Measurements from ENCODE around the gene MYO3A.
"Not testable (repeated sequence)": the region's sequence is repeated elsewhere in the genome, so short reads cannot be mapped to it uniquely, and the experiment has no call there.

Gene MYO3A

GRCh38 chr10:25966844-25967243 lies 32.8 kb downstream of the MYO3A start:
- H3K27ac ChIP-seq: no peak overlapping the region
- no peak for DNase-seq (ENCODE audit: low read depth, low spot score)

DNA sequence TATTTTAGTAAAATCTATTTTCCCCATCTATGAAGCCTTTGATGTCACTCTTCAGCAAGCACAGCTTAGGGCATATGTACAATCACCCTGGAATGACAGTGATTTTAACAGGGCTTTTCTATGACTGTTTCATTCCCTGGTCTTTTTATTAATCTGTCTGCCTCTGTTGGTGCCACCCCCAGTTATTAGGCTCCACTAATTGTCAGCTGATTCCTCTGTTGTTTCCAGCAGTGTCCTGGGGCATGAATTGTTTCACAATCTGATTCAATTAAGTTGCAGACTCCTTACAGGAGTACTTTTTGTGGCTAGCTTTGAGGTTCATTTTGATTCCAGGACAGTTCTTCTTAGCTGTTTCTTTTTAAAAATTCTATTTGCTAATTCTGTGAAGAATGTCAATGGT lies 38.6 kb downstream of the MYO3A start:
- no peak overlapping the region for H3K27ac ChIP-seq
- DNase-seq (ENCODE audit: low read depth, low spot score): no peak

DNA sequence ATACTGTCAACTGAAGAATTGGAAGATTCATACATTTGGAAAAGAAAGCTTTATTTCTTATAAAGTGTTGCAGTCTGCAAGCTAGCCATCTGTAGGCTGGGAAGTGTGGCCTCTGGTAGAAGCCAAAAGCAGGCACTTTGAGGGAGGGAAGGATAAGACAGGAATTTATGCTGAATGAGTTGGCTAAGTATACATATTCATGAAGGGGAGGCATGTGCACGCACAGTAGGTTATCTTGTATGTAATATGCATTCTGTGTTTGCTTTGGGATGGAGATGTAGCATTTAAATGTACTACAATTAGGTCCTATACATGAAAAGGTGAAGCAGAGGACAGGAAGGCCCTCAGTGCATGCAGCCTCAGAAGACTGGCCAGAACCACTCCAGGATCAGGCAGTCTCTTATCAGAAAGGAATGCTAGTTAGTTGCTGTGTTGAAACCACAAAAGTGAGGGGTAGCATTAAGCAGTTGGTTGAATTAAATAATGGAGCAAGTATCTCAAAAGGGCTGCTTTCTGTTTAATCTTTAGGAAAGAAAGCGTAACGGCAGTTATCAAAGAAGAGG lies 40.9 kb downstream of the MYO3A start:
- no peak for DNase-seq (ENCODE audit: low read depth, low spot score)
- no peak overlapping the region for H3K27ac ChIP-seq

GRCh38 chr10:25978771-25979170 lies 44.7 kb downstream of the MYO3A start:
- no peak for DNase-seq (ENCODE audit: low read depth, low spot score)
- no peak overlapping the region for H3K27ac ChIP-seq

DNA sequence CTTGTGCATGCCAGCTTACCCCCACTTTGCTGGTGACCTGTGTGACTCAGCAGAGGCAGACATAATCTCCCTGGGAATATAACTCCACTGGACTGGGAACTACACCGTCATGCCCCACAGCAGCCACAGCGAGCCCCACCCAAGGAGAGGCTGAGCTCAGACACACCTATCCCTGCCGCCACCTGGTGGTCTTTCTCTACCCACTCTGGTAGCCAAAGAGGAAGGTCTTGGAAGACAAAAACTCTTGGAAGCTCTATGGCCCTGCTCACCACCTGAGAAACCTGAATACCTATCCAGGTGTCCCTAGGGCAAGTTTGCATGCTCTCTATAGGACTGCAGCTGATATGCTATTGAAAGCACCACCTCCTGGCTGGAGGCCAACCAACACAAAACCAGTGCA lies 48.1 kb downstream of the MYO3A start:
- no peak for DNase-seq (ENCODE audit: low read depth, low spot score)
- H3K27ac ChIP-seq: no peak overlapping the region

- no peak overlapping the region for H3K27ac ChIP-seq
- no peak for DNase-seq (ENCODE audit: low read depth, low spot score)
These were observed 54.6 kb downstream of the MYO3A start for GRCh38 chr10:25988583-25988982.

DNA sequence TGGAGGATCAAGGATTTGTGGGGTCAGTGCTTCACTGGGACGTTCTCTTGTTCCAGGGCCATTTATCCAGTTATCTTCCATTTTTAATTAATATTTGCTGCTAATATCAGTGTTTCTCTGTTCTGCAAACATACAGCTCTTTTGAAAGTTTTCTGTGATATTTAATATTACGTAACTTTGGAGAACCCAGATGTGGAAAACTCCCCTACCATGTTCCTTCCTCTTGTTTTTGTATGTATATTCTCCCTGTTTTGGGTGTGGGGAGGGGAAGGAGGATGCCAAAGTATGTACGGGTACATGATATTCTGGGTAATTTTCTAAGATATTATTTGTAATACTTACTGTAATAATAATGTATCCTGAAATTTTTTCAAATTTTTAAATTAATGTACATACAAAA lies 55.9 kb downstream of the MYO3A start:
- DNase-seq (ENCODE audit: low read depth, low spot score): no peak

DNA sequence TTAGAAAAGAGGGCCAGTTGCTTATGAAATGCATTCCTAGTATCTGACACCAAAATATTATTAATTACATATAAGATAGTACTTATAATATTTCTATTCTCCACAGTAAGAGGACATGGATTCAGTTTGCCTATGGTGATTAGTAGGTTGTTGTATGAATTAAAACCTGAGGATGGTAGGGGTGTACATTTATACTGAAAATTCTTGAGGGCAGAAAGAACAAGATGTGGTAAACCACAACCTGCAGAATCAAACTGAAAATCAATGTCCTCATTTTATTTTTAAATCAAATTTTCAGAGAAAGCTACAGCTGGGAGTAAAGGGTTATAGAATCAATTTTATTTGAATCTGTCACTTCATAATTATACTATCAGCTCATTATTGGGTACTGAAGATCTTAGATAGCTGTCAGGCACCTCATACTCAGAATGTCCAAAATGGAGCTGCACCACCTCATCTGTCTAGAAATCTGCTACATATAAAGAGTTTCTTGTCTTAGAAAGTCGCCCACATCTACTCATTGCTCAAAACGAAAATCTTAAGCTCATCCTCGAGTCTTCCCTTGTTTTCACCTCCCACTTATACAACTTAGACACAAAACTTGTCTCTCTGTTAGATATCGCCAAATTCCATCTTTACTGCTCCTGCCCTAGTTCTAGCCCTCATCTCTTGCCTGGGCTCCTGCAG lies 65.4 kb downstream of the MYO3A start:
- DNase-seq (ENCODE audit: low read depth, low spot score): no peak
- no peak overlapping the region for H3K27ac ChIP-seq

More for the DNA sequence above, 55.9 kb downstream of the MYO3A start:
- H3K27ac ChIP-seq: no peak overlapping the region

GRCh38 chr10:26000971-26001370 lies 66.9 kb downstream of the MYO3A start:
- H3K27ac ChIP-seq: no peak overlapping the region
- no peak for DNase-seq (ENCODE audit: low read depth, low spot score)

DNA sequence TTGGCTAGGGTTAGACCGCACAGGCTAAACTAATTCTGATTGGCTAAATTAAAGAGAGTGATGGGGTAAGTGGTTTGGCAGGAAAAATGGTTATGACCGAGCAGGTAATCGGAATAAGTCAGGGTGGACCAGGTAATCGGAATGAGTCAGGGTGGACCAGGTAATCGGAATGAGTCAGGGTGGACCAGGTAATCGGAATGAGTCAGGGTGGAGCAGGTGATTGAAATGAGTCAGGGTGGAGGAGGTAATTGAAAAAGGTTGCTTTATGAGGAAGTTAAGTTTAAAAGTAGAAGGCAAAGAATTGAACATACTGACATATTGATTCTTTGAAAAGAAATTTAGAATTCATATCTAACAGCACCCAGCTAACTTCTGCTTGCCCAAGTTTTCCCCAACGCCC lies 68.4 kb downstream of the MYO3A start:
- not testable (repeated sequence) for H3K27ac ChIP-seq; DNase-seq (ENCODE audit: low read depth, low spot score)

DNA sequence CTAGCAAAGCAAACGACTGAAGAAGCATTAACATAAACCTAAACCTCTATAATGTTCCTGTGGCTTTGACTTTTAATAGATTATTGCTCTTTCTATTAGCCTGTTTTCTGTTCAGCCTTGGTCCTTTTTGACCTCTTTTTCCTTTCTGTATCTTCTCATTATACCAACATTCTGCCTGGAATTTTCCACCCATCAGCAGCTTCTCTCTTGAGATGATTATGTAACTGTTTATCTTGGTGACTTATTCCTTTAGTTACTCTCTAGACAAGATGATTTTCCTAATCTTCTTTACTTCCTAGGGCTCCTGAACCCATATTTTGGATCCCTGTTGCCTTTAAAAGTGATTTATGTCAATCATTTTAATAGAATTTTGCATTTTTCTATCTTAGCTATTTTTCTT lies 81.1 kb downstream of the MYO3A start:
- no peak overlapping the region for H3K27ac ChIP-seq
- DNase-seq (ENCODE audit: low read depth, low spot score): no peak

DNA sequence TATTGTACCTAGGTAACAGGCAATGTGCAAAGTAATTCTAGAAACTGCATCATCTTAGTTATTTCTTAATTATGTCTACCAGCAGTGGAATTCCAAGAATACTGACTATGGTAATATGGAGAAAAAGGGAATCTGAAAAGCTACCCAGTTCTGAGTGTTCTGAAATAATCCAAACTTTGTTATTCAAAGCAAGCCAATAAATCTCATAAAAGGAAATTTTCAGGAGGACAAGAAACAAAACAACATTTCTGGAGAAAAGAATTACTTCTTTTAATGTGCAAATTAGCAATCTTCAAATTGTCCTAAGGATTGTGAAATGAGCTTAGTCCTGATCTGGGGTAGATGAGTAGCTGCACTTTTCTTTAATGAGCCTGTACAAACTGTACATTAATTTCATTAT lies 88.8 kb downstream of the MYO3A start:
- no peak for DNase-seq (ENCODE audit: low read depth, low spot score)

GRCh38 chr10:26024303-26024702 lies 90.3 kb downstream of the MYO3A start:
- no peak overlapping the region for H3K27ac ChIP-seq
- no peak for DNase-seq (ENCODE audit: low read depth, low spot score)

More for the DNA sequence above, 88.8 kb downstream of the MYO3A start:
- no peak overlapping the region for H3K27ac ChIP-seq

GRCh38 chr10:26025523-26025922 lies 91.5 kb downstream of the MYO3A start:
- H3K27ac ChIP-seq: no peak overlapping the region
- no peak for DNase-seq (ENCODE audit: low read depth, low spot score)

DNA sequence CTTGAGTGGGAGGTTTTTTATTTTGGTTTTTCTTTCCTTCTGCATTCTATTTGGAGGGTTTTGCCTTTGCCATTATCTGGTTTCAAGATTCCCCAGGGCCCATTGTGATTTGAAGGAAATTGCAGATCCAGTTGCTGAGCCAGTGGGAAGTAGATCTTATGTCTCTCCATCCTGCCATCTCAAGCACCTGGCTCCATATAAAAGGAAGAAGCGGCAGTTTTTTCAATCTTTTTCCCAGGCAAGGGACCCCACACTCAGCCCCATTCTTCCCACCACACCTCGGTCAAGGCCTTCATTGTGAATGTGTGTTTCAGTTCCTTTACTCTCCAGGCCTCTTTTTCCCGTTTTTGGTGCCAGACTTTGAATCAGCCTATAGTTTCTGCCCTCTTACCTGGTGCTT lies 95.8 kb downstream of the MYO3A start:
- no peak overlapping the region for H3K27ac ChIP-seq

DNA sequence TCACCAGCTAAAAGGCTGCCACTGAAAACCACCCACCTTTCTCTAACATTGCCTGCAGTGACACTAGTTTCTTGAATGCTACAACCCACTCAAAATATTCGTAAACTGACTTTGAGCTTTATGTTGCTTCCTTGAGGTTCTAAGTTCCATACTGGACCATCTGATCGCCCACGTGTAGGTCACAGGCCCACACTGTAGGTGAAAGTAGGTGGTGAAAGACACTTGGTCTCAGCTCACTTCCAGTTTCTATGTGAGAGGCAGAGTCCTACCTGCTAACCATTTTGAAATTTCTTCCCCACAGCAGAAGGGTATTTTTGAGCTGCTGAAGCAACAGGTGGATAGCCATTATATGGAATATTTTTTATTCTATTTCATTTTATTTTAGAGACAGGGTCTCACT lies 97.3 kb downstream of the MYO3A start:
- no peak overlapping the region for H3K27ac ChIP-seq
- no peak for DNase-seq (ENCODE audit: low read depth, low spot score)

More for the DNA sequence above, 95.8 kb downstream of the MYO3A start:
- DNase-seq (ENCODE audit: low read depth, low spot score): no peak

DNA sequence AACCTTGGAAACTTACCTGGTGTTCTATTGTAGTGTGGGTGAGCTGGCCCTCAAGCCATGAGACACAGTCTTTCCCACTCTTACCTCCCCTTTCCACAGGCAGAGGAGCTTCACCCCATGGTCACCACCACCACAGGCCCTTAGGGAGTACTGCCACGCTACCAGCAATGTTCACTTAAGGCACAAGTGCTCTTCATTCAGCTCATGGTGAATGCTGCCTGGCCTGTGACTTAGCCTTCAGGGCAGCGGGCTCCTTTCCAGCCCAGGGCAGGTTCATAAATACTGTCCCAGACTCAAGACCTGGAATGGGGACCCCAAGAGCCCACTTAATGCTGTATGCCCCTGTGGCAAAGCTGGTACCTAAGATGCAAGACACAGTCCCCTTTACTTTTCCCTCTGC lies 109.4 kb downstream of the MYO3A start:
- DNase-seq (ENCODE audit: low read depth, low spot score): no peak
- no peak overlapping the region for H3K27ac ChIP-seq

- no peak for DNase-seq (ENCODE audit: low read depth, low spot score)
These were observed 110.2 kb downstream of the MYO3A start for GRCh38 chr10:26044141-26044749.

DNA sequence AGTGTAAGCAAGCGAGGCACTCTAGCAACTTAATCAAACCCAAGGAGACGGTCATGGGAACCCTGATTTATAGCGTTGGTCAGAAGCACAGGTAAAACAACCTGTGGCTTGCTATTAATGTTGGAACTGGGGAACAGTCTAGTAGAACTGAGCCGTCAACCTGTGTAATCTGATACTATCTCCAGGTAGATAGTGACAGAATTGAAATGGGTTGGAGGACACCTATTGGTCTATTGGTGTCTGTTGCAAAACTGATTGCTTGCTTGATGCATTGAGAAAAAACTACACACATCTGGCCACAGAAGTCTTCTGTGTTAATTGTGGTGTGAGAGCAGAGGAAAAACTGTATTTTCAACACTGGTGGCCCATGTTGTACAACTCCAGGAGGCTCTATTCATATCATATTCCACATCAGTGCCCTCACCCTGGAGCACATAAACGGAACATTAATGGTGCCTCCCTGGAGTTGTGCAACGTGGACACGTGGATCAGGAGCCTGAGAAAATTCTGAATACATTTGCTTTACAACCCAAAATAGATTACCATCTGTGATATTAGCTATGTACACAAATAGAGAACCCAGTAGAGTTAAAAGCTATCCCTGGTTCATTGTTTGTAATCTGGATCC lies 112.2 kb downstream of the MYO3A start:
- no peak for DNase-seq (ENCODE audit: low read depth, low spot score)
- no peak overlapping the region for H3K27ac ChIP-seq

More at GRCh38 chr10:26044141-26044749, 110.2 kb downstream of the MYO3A start:
- no peak overlapping the region for H3K27ac ChIP-seq

GRCh38 chr10:26048756-26049155 lies 114.7 kb downstream of the MYO3A start:
- no peak for DNase-seq (ENCODE audit: low read depth, low spot score)
- H3K27ac ChIP-seq: no peak overlapping the region

DNA sequence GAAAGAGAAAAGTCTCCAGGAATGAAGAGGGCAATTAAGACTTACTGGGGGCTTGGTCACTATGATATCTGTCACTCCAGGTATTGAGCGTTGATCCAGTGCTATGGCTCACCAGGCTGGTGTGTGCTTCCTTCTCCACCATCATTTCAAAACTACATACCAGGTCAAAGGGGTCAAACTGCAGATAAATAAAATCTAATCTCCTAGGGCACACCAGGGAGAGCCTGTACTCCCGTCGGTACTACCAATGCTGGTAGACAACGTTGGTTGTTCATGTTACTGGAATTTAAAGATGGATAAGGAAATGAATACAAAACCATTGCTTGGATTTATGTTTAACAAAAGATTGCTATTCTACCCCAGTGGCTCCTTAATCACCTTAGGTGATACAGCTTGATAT lies 118.3 kb downstream of the MYO3A start:
- no peak overlapping the region for H3K27ac ChIP-seq
- no peak for DNase-seq (ENCODE audit: low read depth, low spot score)

Measured in epithelial cell of prostate (primary cell).